Astrocyte of the spinal cord (primary cell): ENCODE measurements around the gene ANKRD33B.
"Not testable (repeated sequence)": the region's sequence is repeated elsewhere in the genome, so short reads cannot be mapped to it uniquely, and the experiment has no call there.

ENCODE experiments used
- DNase-seq: peaks from one replicate; pipeline ENCODE4 v3.0.0; 2011; ENCODE audit warnings: low read depth, low spot score
- H3K4me3 ChIP-seq: 2 replicates; pipeline ENCODE4 v1.5.1; 2011; ENCODE audit warnings: low read depth, mild to moderate bottlenecking, low read length, moderate library complexity
- in situ Hi-C: cut with HindIII; loops from 2 replicates; pipeline ENCODE4 v1.10.0; 2017; ENCODE audit warnings: low sequenced_read_pairs
- TF ChIP-seq, protein P1 (sequence below): IDR thresholded peaks from 2 replicates; pipeline ENCODE4 v1.5.1; 2012; ENCODE audit warnings: low read depth, mild to moderate bottlenecking, low read length, inconsistent platforms

The ANKRD33B gene

DNA sequence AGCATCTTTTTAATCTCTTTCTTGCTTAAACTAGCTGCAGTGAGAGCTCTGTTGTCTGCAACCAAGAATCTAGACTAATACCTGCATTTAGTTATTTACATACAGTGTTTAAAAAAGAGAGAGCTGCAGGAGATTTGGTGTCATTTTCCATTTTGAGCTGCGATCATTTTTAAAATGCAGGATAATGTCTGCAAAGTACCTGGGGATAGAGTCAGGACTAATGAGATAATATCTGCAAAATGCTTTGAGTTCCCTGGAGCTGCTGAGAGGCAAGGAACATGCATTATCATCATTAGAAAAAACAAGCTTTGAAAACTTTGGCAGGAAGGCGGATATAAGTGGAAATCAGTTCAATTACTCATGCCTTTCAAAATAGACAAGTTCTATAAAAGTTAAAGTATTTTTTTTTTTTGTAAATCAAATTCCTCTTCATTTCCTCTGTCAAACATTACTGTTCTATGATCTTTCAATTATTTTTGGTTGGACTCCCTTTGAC, 21.8 kb upstream of the ANKRD33B start:
- in situ Hi-C loops = no loop called here
- DNase-seq = no peak
- no peak overlapping the region for H3K4me3 ChIP-seq
- TF ChIP-seq, protein P1, sequence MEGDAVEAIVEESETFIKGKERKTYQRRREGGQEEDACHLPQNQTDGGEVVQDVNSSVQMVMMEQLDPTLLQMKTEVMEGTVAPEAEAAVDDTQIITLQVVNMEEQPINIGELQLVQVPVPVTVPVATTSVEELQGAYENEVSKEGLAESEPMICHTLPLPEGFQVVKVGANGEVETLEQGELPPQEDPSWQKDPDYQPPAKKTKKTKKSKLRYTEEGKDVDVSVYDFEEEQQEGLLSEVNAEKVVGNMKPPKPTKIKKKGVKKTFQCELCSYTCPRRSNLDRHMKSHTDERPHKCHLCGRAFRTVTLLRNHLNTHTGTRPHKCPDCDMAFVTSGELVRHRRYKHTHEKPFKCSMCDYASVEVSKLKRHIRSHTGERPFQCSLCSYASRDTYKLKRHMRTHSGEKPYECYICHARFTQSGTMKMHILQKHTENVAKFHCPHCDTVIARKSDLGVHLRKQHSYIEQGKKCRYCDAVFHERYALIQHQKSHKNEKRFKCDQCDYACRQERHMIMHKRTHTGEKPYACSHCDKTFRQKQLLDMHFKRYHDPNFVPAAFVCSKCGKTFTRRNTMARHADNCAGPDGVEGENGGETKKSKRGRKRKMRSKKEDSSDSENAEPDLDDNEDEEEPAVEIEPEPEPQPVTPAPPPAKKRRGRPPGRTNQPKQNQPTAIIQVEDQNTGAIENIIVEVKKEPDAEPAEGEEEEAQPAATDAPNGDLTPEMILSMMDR = no peak

DNA sequence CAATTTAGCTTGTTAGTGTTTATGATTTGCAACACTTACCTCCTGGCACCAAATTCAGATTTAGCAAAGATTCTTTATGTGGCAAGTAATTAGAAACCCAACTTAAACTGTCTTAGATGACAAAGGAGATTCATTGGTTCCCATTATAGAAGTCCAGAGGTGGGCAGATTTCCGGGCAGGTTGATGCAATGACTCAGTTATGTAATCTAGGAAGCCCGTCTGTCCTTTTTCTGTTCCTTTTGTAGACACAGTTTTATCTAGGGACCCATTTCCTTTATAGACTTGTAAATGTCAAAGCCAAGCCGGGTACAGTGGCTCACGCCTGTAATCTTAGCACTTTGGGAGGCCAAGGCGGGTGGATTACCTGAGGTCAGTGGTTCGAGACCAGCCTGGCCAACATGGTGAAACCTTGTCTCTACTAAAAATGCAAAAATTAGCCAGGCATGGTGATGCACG, 20.3 kb upstream of the ANKRD33B start:
- no peak for DNase-seq
- in situ Hi-C loops = no loop called here
- TF ChIP-seq, protein P1 = no peak
- no peak overlapping the region for H3K4me3 ChIP-seq

DNA sequence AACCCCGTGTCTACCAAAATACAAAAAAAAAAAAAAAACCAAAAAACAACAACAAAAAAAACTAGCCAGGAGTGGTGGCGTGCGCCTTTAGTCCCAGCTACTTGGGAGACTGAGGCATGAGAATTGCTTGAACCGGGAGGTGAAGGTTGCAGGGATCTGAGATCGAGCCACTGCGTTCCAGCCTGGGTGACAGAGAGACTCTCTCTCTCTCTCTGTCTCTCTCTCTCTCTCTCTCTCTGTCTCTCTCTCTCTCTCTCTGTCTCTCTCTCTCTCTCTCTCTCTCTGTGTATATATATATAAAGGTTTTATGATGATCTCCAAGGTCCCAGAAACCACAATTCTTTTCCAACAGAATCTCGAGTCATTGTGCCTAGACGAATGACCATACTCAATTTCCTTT, 18.8 kb upstream of the ANKRD33B start:
- TF ChIP-seq, protein P1 = no peak
- DNase-seq = no peak
- no peak overlapping the region for H3K4me3 ChIP-seq
- in situ Hi-C loops = no loop called here

GRCh38 chr5:10546186-10546585, 17.7 kb upstream of the ANKRD33B start:
- no peak overlapping the region for H3K4me3 ChIP-seq
- TF ChIP-seq, protein P1 = no peak
- in situ Hi-C loops = no loop called here
- DNase-seq = no peak

DNA sequence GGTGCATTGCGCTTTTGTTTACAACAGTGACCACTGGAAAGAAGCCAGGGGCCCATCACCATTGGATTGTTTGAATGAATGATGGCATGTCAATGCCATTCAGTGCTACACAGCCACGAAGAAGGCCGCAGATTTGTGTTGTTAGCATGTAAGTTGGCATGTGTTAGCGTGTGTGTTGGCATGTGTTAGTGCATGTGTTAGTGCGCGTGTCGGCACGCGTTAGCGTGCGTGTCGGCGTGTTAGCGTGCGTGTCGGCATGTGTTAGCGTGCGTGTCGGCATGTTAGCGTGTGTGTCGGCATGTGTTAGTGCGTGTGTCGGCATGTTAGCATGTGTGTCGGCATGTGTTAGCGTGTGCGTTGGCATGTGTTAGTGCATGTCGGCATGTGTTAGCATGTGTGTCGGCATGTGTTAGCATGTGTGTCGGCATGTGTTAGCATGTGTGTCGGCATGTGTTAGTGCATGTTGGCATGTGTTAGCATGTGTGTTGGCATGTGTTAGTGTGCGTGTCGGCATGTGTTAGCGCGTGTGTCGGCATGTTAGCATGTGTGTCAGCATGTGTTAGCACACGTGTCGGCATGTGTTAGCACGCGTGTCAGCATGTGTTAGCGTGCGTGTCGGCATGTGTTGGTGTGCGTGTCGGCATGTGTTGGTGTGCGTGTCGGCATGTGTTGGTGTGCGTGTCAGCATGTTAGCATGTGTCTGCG, 15.3 kb upstream of the ANKRD33B start:
- no peak overlapping the region for H3K4me3 ChIP-seq
- in situ Hi-C loops = no loop called here
- TF ChIP-seq, protein P1 = no peak
- DNase-seq = no peak

- in situ Hi-C loops, H3K4me3 ChIP-seq, DNase-seq: not testable (repeated sequence)
Measured at GRCh38 chr5:10549123-10549514, 14.8 kb upstream of the ANKRD33B start.

GRCh38 chr5:10550222-10550995, 13.5 kb upstream of the ANKRD33B start:
- no peak for DNase-seq
- H3K4me3 ChIP-seq = no peak overlapping the region
- in situ Hi-C loops = no loop called here
- TF ChIP-seq, protein P1 = no peak
